OCI-LY1 (cell line): ENCODE results near the gene TTYH1.
"Not testable (repeated sequence)": the region's sequence is repeated elsewhere in the genome, so short reads cannot be mapped to it uniquely, and the experiment has no call there.

Source experiments
- H2AFZ ChIP-seq: fragments of 200-600 bp; sonication (generic), shearing (Covaris generic); 2 replicates; pipeline ENCODE4 v1.6.0; 2014; ENCODE audit warnings: antibody characterized with exemption, mild to moderate bottlenecking, low read length
- H3F3A ChIP-seq: fragments of 200-600 bp; sonication (generic), shearing (Covaris generic); 2 replicates; pipeline ENCODE4 v1.6.0; 2014; ENCODE audit warnings: mild to moderate bottlenecking, antibody characterized with exemption, low read length, moderate library complexity; ENCODE audit not compliant: insufficient read depth
- H3K27ac ChIP-seq: fragments of 200-600 bp; sonication (generic); 2 replicates; pipeline ENCODE4 v1.5.1; 2014; ENCODE audit warnings: low read length, mixed run types, mild to moderate bottlenecking, low read depth; ENCODE audit not compliant: poor library complexity, severe bottlenecking
- H3K27me3 ChIP-seq: fragments of 200-600 bp; sonication (generic); 2 replicates; pipeline ENCODE4 v1.6.0; 2014; ENCODE audit warnings: antibody characterized with exemption, mild to moderate bottlenecking, low read length, moderate library complexity; ENCODE audit not compliant: insufficient read depth
- H3K36me3 ChIP-seq: fragments of 200-600 bp; sonication (generic); 2 replicates; pipeline ENCODE4 v1.6.1; 2014; ENCODE audit warnings: mild to moderate bottlenecking, antibody characterized with exemption, low read length, moderate library complexity, mixed read lengths; ENCODE audit not compliant: insufficient read depth
- H3K4me1 ChIP-seq: fragments of 200-600 bp; sonication (generic); 2 replicates; pipeline ENCODE4 v1.5.1; 2014; ENCODE audit warnings: mild to moderate bottlenecking, low read length, moderate library complexity; ENCODE audit not compliant: insufficient read depth, severe bottlenecking
- H3K4me2 ChIP-seq: fragments of 200-600 bp; sonication (generic), shearing (Covaris generic); 2 replicates; pipeline ENCODE4 v1.6.1; 2014; ENCODE audit warnings: low read length
- H3K4me3 ChIP-seq: fragments of 200-600 bp; sonication (generic); 2 replicates; pipeline ENCODE4 v1.5.1; 2014; ENCODE audit warnings: low read length, low read depth, mild to moderate bottlenecking, mixed read lengths; ENCODE audit not compliant: poor library complexity, severe bottlenecking
- H3K79me2 ChIP-seq: fragments of 200-600 bp; shearing (Covaris generic); 2 replicates; pipeline ENCODE4 v1.6.1; 2016; ENCODE audit warnings: mixed run types, low read length, mixed read lengths; ENCODE audit not compliant: insufficient read depth
- H3K9ac ChIP-seq: fragments of 200-600 bp; sonication (generic), shearing (Covaris generic); 2 replicates; pipeline ENCODE4 v1.6.1; 2014; ENCODE audit warnings: mild to moderate bottlenecking, low read length, mixed read lengths
- H3K9me2 ChIP-seq: fragments of 200-600 bp; sonication (generic), shearing (Covaris generic); 2 replicates; pipeline ENCODE4 v1.6.1; 2014; ENCODE audit warnings: low read depth, mild to moderate bottlenecking, low read length, mixed read lengths
- H3K9me3 ChIP-seq: fragments of 200-600 bp; shearing (Covaris generic); 2 replicates; pipeline ENCODE4 v1.6.1; 2014; ENCODE audit warnings: low read length, mixed read lengths
- H4K20me1 ChIP-seq: fragments of 200-600 bp; sonication (generic), shearing (Covaris generic); 2 replicates; pipeline ENCODE4 v1.6.0; 2016; ENCODE audit warnings: mild to moderate bottlenecking, low read length; ENCODE audit not compliant: insufficient read depth
- CTCF ChIP-seq: fragments of 200-600 bp; sonication (generic), shearing (Covaris generic); IDR thresholded peaks from 2 replicates; pipeline ENCODE4 v1.5.1; 2017; ENCODE audit warnings: mild to moderate bottlenecking, antibody characterized with exemption, low read length, moderate library complexity, mixed read lengths
- EZH2 ChIP-seq: fragments of 200-600 bp; sonication (generic), shearing (Covaris generic); IDR thresholded peaks from 2 replicates; pipeline ENCODE4 v1.8.0; 2017; ENCODE audit warnings: borderline replicate concordance, mixed run types, mild to moderate bottlenecking, antibody characterized with exemption, low read length, moderate library complexity, mixed read lengths

Gene TTYH1

DNA sequence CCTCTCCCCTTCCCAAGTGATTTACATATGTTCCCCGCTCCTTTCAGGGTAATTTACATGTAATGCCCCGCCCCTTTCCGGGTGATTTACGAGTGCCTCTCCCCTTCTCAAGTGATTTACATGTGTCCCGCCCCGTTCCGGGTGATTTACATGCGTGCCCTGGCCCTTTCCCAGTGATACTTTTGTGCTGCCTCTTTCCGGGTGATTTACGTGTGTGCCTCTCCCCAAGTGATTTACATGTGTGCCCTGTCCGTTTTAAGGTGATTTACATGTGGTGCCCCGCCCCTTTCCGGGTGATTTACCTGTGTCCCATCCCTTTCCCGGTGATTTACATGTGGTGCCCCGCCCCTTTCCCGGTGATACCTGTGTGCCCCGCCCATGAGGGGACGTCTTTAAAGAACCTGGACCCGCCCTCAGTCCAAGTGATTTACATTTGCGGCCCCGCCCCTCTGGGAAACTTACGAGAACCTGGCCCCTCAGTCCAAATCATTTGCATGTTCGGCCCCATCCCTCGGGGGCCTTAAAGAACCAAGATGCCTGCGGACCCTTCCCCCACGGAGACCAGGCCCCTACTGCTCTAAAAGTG is 48.9 kb downstream of the TTYH1 start:
- peaks cover 3% of the 10 kb centered on the region; the same call in 1 of the 2 replicates for H3F3A ChIP-seq
- no peaks in the 10 kb centered on the region for H3K9me3 ChIP-seq
- no peaks in the 10 kb centered on the region for H4K20me1 ChIP-seq
- no peak for TF ChIP-seq EZH2
- TF ChIP-seq CTCF: no peak
- peaks cover 18% of the 10 kb centered on the region for H3K4me1 ChIP-seq
- H3K27me3 ChIP-seq: no peaks in the 10 kb centered on the region
- no peaks in the 10 kb centered on the region for H3K79me2 ChIP-seq
- no peaks in the 10 kb centered on the region for H3K9me2 ChIP-seq
- peak overlapping the region; percentile 64 for H3K4me3 ChIP-seq
- H3K9ac ChIP-seq: peak overlapping the region; percentile 73
- H3K36me3 ChIP-seq: peaks cover 30% of the 10 kb centered on the region
- H3K4me2 ChIP-seq: peak overlapping the region; percentile 92
- H2AFZ ChIP-seq: no peak overlapping the region
- H3K27ac ChIP-seq: peak overlapping the region; percentile 90

DNA sequence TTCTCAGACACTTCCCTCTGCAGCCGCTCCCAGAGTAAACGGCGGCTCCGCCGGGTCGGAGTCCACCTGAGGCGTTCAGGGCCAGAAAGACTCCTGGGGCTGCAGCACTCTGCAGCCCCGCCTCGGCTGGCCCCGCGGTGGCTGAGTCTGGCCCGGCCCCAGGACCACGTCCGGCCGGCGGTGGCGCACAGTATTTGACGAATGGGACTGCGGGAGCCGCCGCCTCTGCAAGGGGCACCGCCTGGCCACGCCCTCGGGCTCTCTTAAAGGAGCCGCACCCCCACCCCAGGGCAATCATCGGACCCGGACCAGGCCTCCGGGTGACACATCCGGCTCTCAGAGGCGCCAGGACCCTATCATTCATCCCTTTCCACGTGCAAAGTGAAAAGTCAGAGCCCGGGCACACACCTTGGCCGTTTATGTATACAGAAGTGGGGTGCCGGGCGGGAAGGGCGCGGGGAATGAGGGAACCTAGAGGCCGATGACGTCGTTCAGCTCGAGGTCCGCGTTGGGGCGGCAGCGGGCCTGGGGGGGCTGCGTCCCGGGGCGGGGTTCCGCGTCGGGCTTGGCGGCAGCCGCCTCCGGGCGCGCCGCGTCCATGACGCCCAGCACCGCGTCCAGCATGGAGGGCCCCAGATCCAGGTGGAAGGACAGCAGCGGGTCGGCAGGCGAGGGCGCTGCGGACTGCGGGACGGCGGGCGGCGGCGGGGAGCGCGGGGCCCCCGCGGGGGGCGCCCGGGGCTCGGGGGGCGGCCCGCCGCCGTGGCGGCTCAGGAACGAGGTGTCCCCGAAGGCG is 49.6 kb downstream of the TTYH1 start:
- Histone ChIP-seq H4K20me1 (no peaks in the 10 kb centered on the region), H3K9me3 (no peaks in the 10 kb centered on the region), H3K4me2 (peak overlapping the region; percentile 92), H3K27ac (peak overlapping the region; percentile 90), H3K4me1 (peaks cover 18% of the 10 kb centered on the region), H3K9me2 (no peaks in the 10 kb centered on the region), H3K27me3 (no peaks in the 10 kb centered on the region), H2AFZ (no peak overlapping the region), H3K9ac (peak overlapping the region; percentile 73), H3K36me3 (peaks cover 24% of the 10 kb centered on the region), H3K4me3 (peak overlapping the region; percentile 64), H3K79me2 (no peaks in the 10 kb centered on the region), H3F3A (peaks cover 3% of the 10 kb centered on the region; the same call in 1 of the 2 replicates)
- no peak for TF ChIP-seq EZH2
- no peak for TF ChIP-seq CTCF

GRCh38 chr19:54465426-54466109 is 50.3 kb downstream of the TTYH1 start:
- H2AFZ ChIP-seq: no peak overlapping the region
- H3K9me3 ChIP-seq: no peaks in the 10 kb centered on the region
- peaks cover 18% of the 10 kb centered on the region for H3K4me1 ChIP-seq
- no peak overlapping the region for H3K4me3 ChIP-seq
- H4K20me1 ChIP-seq: no peaks in the 10 kb centered on the region
- H3K9ac ChIP-seq: no peak overlapping the region
- H3K4me2 ChIP-seq: no peak overlapping the region
- no peak for TF ChIP-seq CTCF
- no peak for TF ChIP-seq EZH2
- no peaks in the 10 kb centered on the region for H3K79me2 ChIP-seq
- peaks cover 3% of the 10 kb centered on the region; the same call in 1 of the 2 replicates for H3F3A ChIP-seq
- H3K27me3 ChIP-seq: no peaks in the 10 kb centered on the region
- H3K27ac ChIP-seq: no peak overlapping the region
- peaks cover 19% of the 10 kb centered on the region for H3K36me3 ChIP-seq
- no peaks in the 10 kb centered on the region for H3K9me2 ChIP-seq

DNA sequence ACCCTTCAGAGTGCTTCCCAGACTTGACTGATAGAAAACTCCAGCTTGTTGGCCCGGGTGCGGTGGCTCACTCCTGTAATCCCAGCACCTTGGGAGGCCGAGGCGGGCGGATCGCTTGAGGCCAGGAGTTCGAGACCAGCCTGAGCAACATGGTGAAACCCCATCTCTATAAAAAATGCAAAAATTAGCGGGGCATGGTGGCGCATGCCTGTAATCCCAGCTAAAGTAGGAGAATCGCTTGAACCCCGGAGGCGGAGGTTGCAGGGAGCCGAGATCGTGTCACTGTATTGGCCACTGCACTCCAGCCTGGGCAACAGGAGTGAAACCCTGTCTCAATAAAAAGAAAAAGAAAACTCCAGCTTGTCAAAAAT is 50.8 kb downstream of the TTYH1 start:
- not testable (repeated sequence) for H3K27ac ChIP-seq, H3K9me2 ChIP-seq, H3K4me3 ChIP-seq, H3K9me3 ChIP-seq, H3K9ac ChIP-seq, H3F3A ChIP-seq, H2AFZ ChIP-seq, H3K79me2 ChIP-seq, H3K27me3 ChIP-seq, H3K4me2 ChIP-seq, H4K20me1 ChIP-seq
- Histone ChIP-seq H3K4me1 (peaks cover 18% of the 10 kb centered on the region), H3K36me3 (peaks cover 15% of the 10 kb centered on the region)
